ENCODE data around the gene TIMM17A. TPM values are rescaled to one million over a fixed set of nuclear protein-coding genes. Genes with fewer than 3 reads are reported as not detected.
"Not testable (repeated sequence)": the region's sequence is repeated elsewhere in the genome, so short reads cannot be mapped to it uniquely, and the experiment has no call there.

The TIMM17A gene
- total RNA-seq, 1 donor = 59.6 TPM

DNA sequence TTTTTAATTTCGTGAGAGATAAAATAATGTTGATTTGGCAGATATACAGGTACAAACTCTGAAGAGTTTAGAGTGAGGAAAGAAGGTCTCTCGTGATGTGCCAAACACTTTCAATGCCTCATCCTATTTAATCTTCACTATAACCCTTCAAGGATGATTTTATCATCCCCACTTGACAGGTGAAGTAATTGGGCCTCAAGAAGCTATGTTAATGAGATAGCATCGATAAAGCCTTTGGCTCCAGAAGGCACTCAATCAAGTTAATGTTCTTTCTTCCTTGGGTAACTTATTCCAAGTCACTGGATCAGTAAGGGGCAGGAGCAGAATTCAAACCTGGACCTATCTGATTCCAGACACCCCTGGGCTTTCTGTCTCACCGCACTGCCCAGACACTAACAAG lies 16.2 kb upstream of the TIMM17A start:
- TF ChIP-seq, protein P1, sequence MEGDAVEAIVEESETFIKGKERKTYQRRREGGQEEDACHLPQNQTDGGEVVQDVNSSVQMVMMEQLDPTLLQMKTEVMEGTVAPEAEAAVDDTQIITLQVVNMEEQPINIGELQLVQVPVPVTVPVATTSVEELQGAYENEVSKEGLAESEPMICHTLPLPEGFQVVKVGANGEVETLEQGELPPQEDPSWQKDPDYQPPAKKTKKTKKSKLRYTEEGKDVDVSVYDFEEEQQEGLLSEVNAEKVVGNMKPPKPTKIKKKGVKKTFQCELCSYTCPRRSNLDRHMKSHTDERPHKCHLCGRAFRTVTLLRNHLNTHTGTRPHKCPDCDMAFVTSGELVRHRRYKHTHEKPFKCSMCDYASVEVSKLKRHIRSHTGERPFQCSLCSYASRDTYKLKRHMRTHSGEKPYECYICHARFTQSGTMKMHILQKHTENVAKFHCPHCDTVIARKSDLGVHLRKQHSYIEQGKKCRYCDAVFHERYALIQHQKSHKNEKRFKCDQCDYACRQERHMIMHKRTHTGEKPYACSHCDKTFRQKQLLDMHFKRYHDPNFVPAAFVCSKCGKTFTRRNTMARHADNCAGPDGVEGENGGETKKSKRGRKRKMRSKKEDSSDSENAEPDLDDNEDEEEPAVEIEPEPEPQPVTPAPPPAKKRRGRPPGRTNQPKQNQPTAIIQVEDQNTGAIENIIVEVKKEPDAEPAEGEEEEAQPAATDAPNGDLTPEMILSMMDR (IDR thresholded peaks at IDR 0.05; ENCODE audit: insufficient read depth, low read length) = no peak
- DNase-seq (ENCODE audit: low read depth) = no peak
- no peak overlapping the region for H3K4me3 ChIP-seq (ENCODE audit: low read depth, low read length)

DNA sequence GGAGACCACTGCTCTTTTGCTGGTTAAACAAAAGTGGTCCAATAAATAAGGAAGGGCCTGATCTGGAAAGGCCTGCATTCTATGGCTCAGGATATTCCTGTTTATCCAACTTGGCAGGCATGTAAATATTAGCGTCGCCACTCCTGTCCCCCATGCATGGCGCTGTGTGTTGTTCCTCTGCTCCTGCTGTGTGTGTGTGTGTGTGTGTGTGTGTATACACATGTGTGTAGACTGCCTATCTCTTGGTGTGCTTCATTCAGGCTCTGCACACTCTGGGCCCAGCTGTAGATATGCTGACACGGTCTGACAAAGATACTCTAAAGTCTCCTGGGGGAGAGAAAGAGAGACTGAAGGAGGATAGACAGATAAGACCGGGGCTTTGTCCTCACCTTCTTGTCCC lies 15.7 kb upstream of the TIMM17A start:
- TF ChIP-seq, protein P1 (IDR thresholded peaks at IDR 0.05; ENCODE audit: insufficient read depth, low read length) = no peak
- no peak overlapping the region for H3K4me3 ChIP-seq (ENCODE audit: low read depth, low read length)
- no peak for DNase-seq (ENCODE audit: low read depth)

DNA sequence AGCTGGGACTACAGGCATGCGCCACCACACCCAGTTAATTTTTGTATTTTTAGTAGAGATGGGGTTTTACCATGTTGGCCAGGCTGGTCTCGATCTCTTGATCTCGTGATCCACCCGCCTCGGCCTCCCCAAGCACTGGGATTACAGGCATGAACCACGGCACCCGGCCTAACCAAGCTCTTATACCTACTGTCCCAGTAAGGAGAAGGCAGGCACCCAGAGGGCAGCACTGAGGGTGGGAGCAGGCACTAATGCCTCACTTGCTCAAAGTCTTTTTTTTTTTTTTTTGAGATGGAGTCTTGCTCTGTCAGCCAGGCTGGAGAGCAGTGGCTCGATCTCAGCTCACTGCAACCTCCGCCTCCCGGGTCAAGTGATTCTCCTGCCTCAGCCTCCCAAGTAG lies 15.0 kb upstream of the TIMM17A start:
- DNase-seq (ENCODE audit: low read depth); H3K4me3 ChIP-seq (ENCODE audit: low read depth, low read length): not testable (repeated sequence)

DNA sequence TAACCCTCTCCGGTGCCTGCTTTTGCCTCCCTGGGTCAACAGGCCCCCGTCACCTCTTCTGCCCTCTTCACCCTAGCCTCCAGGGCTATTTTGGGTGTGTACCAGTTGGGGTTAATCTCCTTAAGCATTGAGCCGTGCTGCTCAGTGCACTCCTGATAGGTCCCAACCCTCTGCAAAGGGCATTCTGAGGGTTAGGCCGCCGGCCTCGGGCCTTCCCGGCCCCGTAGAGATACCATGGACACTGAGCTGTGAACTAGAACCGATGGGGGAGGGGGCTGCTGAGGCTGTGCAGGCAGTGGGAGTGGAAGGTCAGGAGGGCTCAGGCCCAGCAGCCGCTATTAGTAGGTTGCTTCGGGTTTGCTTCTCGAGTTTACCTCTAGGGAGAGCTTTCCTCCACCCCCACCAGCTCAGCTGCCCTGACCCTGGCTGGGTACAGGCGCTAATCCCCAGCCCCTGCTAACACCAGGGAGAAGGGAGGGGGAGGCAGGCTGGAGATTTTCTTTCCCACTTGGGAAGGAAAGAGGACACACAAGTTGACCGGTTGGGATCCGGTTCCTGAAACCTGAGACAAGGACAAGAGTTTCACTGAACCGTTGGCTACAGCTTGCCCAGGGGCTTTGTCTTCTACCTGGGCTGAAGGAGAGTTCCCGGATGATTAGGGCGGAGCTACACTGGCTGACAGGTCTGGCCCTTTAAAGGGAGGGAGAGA lies 13.7 kb upstream of the TIMM17A start:
- no peak for DNase-seq (ENCODE audit: low read depth)

DNA sequence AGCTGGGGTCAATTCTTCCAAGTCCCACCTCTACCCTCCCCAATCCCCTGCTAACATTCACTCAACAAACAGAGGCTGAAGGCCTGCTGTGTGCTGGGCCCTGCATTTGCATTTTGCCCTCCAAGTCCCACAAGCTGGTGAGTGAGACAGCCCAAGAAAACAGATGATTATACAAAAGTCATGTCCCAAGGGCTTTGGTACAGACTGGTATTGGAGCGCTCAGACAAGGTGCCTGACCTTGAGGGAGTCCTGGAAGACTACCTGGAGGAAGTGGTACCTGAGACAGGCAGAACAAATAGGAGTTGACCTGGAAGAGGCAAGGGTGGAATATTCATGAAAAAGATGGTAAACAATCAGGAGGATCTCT lies 13.2 kb upstream of the TIMM17A start:
- no peak for DNase-seq (ENCODE audit: low read depth)
- TF ChIP-seq, protein P1 (IDR thresholded peaks at IDR 0.05; ENCODE audit: insufficient read depth, low read length) = no peak
- H3K4me3 ChIP-seq (ENCODE audit: low read depth, low read length) = no peak overlapping the region

More for the DNA sequence above, 13.7 kb upstream of the TIMM17A start:
- H3K4me3 ChIP-seq (ENCODE audit: low read depth, low read length) = no peak overlapping the region
- TF ChIP-seq, protein P1 (IDR thresholded peaks at IDR 0.05; ENCODE audit: insufficient read depth, low read length) = no peak

DNA sequence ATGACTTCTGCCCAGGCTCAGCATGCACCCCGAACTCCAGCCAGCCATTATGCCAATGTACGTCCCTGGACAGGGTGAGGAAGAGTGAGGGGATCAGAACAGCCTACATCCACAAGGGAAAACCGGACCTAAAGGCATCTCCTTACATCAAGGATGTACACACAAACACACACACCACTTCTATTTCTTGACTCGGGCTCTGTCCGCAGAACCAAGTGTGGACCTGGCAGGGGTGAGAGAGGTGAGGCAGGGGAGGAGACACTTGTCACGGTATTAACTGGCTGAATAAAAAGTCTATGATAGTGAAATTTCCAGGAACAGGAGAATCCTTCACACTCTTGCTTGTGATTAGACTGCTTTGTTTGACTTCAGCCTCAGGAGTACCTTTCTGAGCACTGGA lies 11.3 kb upstream of the TIMM17A start:
- H3K4me3 ChIP-seq (ENCODE audit: low read depth, low read length) = no peak overlapping the region
- TF ChIP-seq, protein P1 (IDR thresholded peaks at IDR 0.05; ENCODE audit: insufficient read depth, low read length) = no peak
- no peak for DNase-seq (ENCODE audit: low read depth)

DNA sequence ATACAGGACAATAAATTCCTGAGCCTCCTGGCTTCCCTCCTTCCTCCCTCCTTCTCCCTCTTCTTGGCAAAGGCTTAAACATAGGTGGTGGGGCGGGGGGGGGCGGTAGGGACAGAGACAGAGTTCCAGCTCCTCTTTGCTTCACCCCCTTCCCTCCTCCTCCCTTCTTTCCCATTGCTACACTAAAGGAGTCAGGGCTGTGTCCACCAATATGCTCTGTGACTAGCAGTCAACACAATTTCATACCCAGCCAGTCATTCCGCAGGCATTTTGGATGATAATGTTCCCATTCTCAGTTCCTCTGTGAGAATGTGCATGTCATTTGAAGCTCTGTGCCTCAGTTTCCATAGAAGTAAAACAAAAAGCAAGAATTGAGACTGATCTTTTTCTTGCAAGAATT lies 10.7 kb upstream of the TIMM17A start:
- H3K4me3 ChIP-seq (ENCODE audit: low read depth, low read length) = peak overlapping the region; percentile 28
- TF ChIP-seq, protein P1 (IDR thresholded peaks at IDR 0.05; ENCODE audit: insufficient read depth, low read length) = no peak
- no peak for DNase-seq (ENCODE audit: low read depth)

Measured in fibroblast of the aortic adventitia (primary cell).